ENCODE data around the gene LYZL6. TPM values are rescaled to one million over a fixed set of nuclear protein-coding genes. Genes with fewer than 3 reads are reported as not detected.

LYZL6 gene
- total RNA-seq, 1 donor from 2014 or later: not detected

GRCh38 chr17:35923609-35924114, 19.9 kb downstream of the LYZL6 start:
- H3K27ac Mint-ChIP-seq: no peak overlapping the region
- no peaks in the 10 kb centered on the region for H3K36me3 Mint-ChIP-seq
- H3K27me3 Mint-ChIP-seq: no peaks in the 10 kb centered on the region
- no peak for DNase-seq (ENCODE audit: extremely low spot score, unreplicated experiment)
- H3K4me3 Mint-ChIP-seq: no peak overlapping the region
- H3K4me1 Mint-ChIP-seq (ENCODE audit: unreplicated experiment): no peaks in the 10 kb centered on the region
- H3K9me3 Mint-ChIP-seq: no peaks in the 10 kb centered on the region
- TF ChIP-seq, protein P1, sequence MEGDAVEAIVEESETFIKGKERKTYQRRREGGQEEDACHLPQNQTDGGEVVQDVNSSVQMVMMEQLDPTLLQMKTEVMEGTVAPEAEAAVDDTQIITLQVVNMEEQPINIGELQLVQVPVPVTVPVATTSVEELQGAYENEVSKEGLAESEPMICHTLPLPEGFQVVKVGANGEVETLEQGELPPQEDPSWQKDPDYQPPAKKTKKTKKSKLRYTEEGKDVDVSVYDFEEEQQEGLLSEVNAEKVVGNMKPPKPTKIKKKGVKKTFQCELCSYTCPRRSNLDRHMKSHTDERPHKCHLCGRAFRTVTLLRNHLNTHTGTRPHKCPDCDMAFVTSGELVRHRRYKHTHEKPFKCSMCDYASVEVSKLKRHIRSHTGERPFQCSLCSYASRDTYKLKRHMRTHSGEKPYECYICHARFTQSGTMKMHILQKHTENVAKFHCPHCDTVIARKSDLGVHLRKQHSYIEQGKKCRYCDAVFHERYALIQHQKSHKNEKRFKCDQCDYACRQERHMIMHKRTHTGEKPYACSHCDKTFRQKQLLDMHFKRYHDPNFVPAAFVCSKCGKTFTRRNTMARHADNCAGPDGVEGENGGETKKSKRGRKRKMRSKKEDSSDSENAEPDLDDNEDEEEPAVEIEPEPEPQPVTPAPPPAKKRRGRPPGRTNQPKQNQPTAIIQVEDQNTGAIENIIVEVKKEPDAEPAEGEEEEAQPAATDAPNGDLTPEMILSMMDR (conservative IDR thresholded peaks at IDR 0.05): no peak

GRCh38 chr17:35920229-35920628, 23.3 kb downstream of the LYZL6 start:
- no peak overlapping the region for H3K27ac Mint-ChIP-seq
- no peak for DNase-seq (ENCODE audit: extremely low spot score, unreplicated experiment)
- H3K27me3 Mint-ChIP-seq: no peaks in the 10 kb centered on the region

DNA sequence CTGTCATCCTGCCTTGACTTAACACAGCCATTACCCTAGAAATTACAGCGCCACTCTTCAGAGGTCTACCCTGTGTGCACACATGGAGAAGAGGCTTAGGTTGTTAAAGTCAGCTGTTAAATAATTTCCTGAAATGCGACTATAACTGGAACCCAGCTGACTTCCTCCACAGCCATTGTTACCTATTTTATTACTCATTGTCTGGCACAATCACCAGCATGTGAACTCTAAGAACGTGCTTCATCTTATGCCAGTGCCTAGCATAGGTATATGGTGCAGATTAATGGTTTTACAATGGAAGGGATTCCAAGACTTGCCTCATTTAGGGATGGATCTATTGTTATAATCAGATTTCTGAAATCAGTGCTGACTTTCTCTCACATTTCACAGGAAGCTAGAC, 24.8 kb downstream of the LYZL6 start:
- Mint-ChIP-seq H3K4me1 (ENCODE audit: unreplicated experiment) (no peaks in the 10 kb centered on the region), H3K27me3 (no peaks in the 10 kb centered on the region), H3K9me3 (peaks cover 8% of the 10 kb centered on the region), H3K36me3 (peaks cover 4% of the 10 kb centered on the region), H3K4me3 (no peak overlapping the region), H3K27ac (no peak overlapping the region)
- TF ChIP-seq, protein P1 (conservative IDR thresholded peaks at IDR 0.05): no peak
- no peak for DNase-seq (ENCODE audit: extremely low spot score, unreplicated experiment)

More at GRCh38 chr17:35920229-35920628, 23.3 kb downstream of the LYZL6 start:
- TF ChIP-seq, protein P1 (conservative IDR thresholded peaks at IDR 0.05): no peak
- H3K36me3 Mint-ChIP-seq: peaks cover 4% of the 10 kb centered on the region
- H3K4me3 Mint-ChIP-seq: no peak overlapping the region
- peaks cover 2% of the 10 kb centered on the region for H3K9me3 Mint-ChIP-seq
- H3K4me1 Mint-ChIP-seq (ENCODE audit: unreplicated experiment): no peaks in the 10 kb centered on the region

DNA sequence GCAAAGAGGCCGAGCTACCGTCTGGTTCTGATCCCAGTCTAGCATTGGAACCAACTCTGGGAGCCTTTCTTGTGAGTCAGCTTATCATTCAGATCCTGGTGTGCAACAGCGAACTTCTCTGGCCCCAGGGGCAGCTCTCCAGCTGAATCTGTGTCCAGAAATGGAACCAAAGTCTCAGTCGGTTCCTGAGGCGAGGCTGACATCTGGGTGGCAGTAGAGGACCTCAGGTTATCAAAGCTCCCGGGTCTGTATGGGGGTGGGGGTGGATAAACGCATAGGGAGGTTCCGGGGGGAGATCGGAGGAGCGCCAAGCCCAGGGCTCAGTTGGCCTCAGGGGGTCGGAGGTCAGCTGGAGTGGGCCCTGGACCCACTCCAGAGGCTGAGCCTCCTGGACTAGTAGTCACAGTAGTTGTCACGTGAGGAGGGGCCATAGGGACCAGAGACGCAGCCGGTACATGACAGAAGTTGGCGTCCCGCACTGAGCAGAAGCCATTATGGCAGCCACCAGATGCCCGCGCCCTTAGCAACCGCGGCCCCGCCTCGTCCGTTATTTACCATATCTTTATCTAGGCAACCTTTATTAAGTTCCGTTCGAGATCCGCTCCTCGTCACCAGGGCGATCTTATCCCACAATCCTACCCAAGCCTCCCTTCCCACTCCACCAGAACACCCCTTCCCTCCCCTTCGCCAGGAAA, 25.8 kb downstream of the LYZL6 start:
- H3K9me3 Mint-ChIP-seq: peaks cover 8% of the 10 kb centered on the region
- H3K4me3 Mint-ChIP-seq: no peak overlapping the region
- H3K36me3 Mint-ChIP-seq: peaks cover 4% of the 10 kb centered on the region
- no peaks in the 10 kb centered on the region for H3K4me1 Mint-ChIP-seq (ENCODE audit: unreplicated experiment)
- no peaks in the 10 kb centered on the region for H3K27me3 Mint-ChIP-seq
- H3K27ac Mint-ChIP-seq: no peak overlapping the region
- no peak for DNase-seq (ENCODE audit: extremely low spot score, unreplicated experiment)
- TF ChIP-seq, protein P1 (conservative IDR thresholded peaks at IDR 0.05): no peak

- Mint-ChIP-seq H3K9me3 (peaks cover 8% of the 10 kb centered on the region), H3K36me3 (peaks cover 4% of the 10 kb centered on the region), H3K4me3 (no peak overlapping the region), H3K27ac (no peak overlapping the region), H3K27me3 (no peaks in the 10 kb centered on the region), H3K4me1 (ENCODE audit: unreplicated experiment) (no peaks in the 10 kb centered on the region)
- no peak for DNase-seq (ENCODE audit: extremely low spot score, unreplicated experiment)
- TF ChIP-seq, protein P1 (conservative IDR thresholded peaks at IDR 0.05): no peak
Measured at GRCh38 chr17:35915153-35915964, 28.2 kb downstream of the LYZL6 start.
